GM18873 (cell line): ENCODE results near the gene HDAC3.

ENCODE experiments used
- ATAC-seq: cut with Tn5 transposase; IDR thresholded peaks from one replicate; pipeline ENCODE4 v1.9.1; 2021; ENCODE audit warnings: mild to moderate bottlenecking, moderate library complexity, moderate number of reproducible peaks; ENCODE audit not compliant: unreplicated experiment, low FRiP score

Gene HDAC3

GRCh38 chr5:141608046-141608445, 28.6 kb downstream of the HDAC3 start:
- no peak for ATAC-seq

- peak; percentile 92 for ATAC-seq
Observed at GRCh38 chr5:141605523-141606277, 30.9 kb downstream of the HDAC3 start.

GRCh38 chr5:141603923-141604717, 32.5 kb downstream of the HDAC3 start:
- no peak for ATAC-seq

- no peak for ATAC-seq
Observed at GRCh38 chr5:141602606-141603005, 34.0 kb downstream of the HDAC3 start.

- no peak for ATAC-seq
Observed at GRCh38 chr5:141598391-141599345, 38.0 kb downstream of the HDAC3 start.

DNA sequence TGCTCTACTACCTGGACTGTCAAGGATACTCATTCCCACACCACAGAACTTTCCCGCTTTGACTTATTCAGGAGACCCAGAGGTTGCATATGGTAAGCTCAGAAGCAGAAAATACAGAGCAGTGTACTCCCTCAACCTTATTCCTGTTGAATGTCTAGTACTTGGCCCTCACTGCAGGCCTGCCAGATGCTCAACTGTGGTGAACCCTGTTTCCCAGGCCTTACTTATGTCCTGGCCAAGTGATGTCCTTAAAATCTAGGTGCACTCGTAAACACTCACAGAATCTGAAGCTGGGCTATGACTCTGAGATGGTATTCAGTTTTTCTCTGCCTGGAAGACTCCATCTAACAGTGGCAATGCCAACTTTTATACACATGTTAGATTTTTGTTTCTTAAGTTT, 38.8 kb downstream of the HDAC3 start:
- ATAC-seq, result no peak

GRCh38 chr5:141597394-141597793, 39.3 kb downstream of the HDAC3 start:
- no peak for ATAC-seq

- ATAC-seq, result no peak
Observed at GRCh38 chr5:141596867-141597266, 39.8 kb downstream of the HDAC3 start.

DNA sequence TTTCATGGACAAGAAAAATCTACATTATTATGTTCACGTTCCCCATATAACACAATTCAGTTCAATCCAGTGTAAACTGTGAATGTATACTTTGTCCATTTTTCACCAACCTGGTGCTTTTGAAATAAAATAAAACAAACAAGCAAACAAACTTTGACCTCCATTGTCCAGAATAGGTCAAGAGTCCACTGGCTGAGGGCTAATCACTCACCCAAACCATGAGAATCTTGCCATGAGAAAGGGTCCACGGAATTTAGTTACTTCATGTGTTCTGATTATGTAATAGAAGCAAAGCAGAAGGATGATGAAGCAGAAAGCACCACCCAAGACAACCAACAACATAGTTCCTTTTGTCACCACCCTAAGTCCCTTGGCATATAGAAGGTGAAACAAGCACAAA, 46.5 kb downstream of the HDAC3 start:
- ATAC-seq, result no peak

GRCh38 chr5:141586246-141586645, 50.4 kb downstream of the HDAC3 start:
- ATAC-seq, result no peak

DNA sequence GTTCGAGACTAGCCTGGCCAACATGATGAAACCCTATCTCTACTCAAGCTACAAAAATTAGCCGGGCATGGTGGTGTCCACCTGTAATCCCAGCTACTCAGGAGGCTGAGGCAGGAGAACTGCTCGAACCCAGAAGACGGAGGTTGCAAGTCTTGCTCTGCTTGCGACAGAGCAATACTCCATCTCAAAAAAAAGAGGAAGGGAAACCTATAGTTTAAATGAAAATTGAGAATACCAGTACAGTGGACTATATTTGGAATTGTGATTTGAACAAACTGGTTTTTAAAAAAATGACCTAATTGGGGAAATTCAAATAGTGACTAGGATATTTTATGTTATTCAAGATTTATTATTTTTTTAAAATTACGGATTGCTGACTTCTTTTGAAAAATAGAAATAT, 51.1 kb downstream of the HDAC3 start:
- ATAC-seq, result no peak

DNA sequence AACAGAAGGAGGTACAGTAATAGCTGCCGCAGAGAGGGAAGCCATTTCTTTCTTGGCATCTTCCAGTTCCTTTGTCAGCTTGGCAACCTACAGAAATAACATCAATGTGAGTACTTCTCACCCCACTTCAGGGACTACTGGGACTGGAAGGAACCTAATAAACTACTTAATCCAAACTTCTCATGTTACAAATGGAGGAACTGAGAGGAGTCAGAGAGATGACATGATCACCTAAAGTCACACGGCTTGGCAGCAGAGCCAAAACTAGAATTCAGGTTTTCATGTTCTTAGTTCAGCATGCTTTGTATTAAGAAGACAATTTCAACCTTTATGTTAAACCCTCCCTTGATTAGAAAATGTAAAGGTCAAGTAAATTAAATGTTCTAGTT, 62.5 kb downstream of the HDAC3 start:
- no peak for ATAC-seq

DNA sequence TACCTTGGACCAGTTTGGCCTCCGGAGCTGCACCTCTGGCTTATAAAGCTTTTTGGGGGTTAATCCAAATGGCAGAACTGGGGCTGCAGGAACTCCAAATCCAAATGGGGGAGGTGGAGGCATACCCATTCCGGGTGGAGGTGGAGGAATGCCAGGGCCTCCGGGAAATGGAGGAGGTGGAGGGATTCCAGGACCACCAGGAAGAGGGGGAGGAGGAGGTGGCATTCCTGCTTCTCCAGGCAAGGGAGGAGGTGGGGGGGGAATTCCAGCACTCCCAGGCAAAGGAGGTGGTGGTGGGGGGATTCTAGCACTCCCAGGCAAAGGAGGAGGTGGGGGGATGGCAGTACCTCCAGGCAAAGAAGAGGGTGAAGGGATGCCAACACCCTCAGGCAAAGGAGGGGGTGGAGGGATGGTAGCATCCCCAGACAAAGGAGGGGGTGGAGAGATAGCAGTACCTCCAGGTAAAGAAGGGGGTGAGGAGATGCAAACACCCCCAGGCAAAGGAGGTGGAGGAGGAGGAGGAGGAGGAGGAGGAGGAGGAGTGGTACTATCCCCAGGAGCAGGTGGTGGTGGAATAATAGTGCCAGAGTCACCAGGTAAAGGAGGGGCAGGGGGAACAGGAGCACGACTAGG, 63.0 kb downstream of the HDAC3 start:
- no peak for ATAC-seq
